H9 (cell line): ENCODE results near the gene NDC1. TPM values are rescaled to one million over a fixed set of nuclear protein-coding genes. Genes with fewer than 3 reads are reported as not detected.

Experiments used
- DNase-seq: peaks from one replicate; pipeline ENCODE4 v3.0.0-alpha.2; 2017
- H2AFZ ChIP-seq: one replicate; pipeline ENCODE4 v1.6.1; 2013; ENCODE audit warnings: mild to moderate bottlenecking, low read length, control low read depth, moderate library complexity
- H2AK5ac ChIP-seq: 2 replicates; pipeline ENCODE4 v1.6.1; 2013; ENCODE audit warnings: low read length, control low read depth, mixed read lengths; ENCODE audit not compliant: insufficient read length
- H2BK120ac ChIP-seq: one replicate; pipeline ENCODE4 v1.6.1; 2013; ENCODE audit warnings: low read depth, mild to moderate bottlenecking, low read length, control low read depth, inconsistent platforms; ENCODE audit not compliant: poor library complexity, severe bottlenecking
- H2BK12ac ChIP-seq: 2 replicates; pipeline ENCODE4 v1.6.1; 2013; ENCODE audit warnings: low read length, control low read depth, mixed read lengths, low read depth; ENCODE audit not compliant: insufficient read length
- H2BK15ac ChIP-seq: 2 replicates; pipeline ENCODE4 v1.6.1; 2013; ENCODE audit warnings: low read depth, low read length, control low read depth
- H2BK20ac ChIP-seq: one replicate; pipeline ENCODE4 v1.6.1; 2013; ENCODE audit warnings: low read depth, mild to moderate bottlenecking, low read length, control low read depth, inconsistent platforms; ENCODE audit not compliant: poor library complexity, severe bottlenecking
- H2BK5ac ChIP-seq: 2 replicates; pipeline ENCODE4 v1.6.1; 2013; ENCODE audit warnings: low read length, control low read depth, mixed read lengths; ENCODE audit not compliant: insufficient read length
- H3K14ac ChIP-seq: 2 replicates; pipeline ENCODE4 v1.6.1; 2013; ENCODE audit warnings: low read length, control low read depth; ENCODE audit not compliant: insufficient read depth
- H3K18ac ChIP-seq: 2 replicates; pipeline ENCODE4 v1.6.1; 2013; ENCODE audit warnings: low read depth, mild to moderate bottlenecking, mixed read lengths, low read length, control low read depth; ENCODE audit not compliant: insufficient read length
- H3K23ac ChIP-seq: 2 replicates; pipeline ENCODE4 v1.6.1; 2013; ENCODE audit warnings: low read length, control low read depth, mixed read lengths, low read depth; ENCODE audit not compliant: insufficient read length
- H3K23me2 ChIP-seq: 2 replicates; pipeline ENCODE4 v1.6.1; 2013; ENCODE audit warnings: low read depth, mild to moderate bottlenecking, mixed read lengths, low read length, control low read depth; ENCODE audit not compliant: insufficient read length, poor library complexity, severe bottlenecking
- H3K27ac ChIP-seq: 2 replicates; pipeline ENCODE4 v1.5.1; 2013; ENCODE audit warnings: low read length, control low read depth, mixed read lengths, low read depth; ENCODE audit not compliant: insufficient read length
- H3K27me3 ChIP-seq: 2 replicates; pipeline ENCODE4 v1.6.1; 2013; ENCODE audit warnings: low read length, control low read depth, inconsistent platforms; ENCODE audit not compliant: insufficient read depth
- H3K4ac ChIP-seq: 2 replicates; pipeline ENCODE4 v1.6.1; 2013; ENCODE audit warnings: low read depth, mild to moderate bottlenecking, control low read depth, inconsistent platforms, low read length, moderate library complexity
- H3K4me1 ChIP-seq: 2 replicates; pipeline ENCODE4 v1.6.1; 2013; ENCODE audit warnings: low read length, control low read depth, inconsistent platforms; ENCODE audit not compliant: insufficient read depth
- H3K4me2 ChIP-seq: 2 replicates; pipeline ENCODE4 v1.6.1; 2013; ENCODE audit warnings: low read length, control low read depth, mixed read lengths; ENCODE audit not compliant: insufficient read length, insufficient read depth
- H3K56ac ChIP-seq: 2 replicates; pipeline ENCODE4 v1.6.1; 2013; ENCODE audit warnings: low read depth, mild to moderate bottlenecking, mixed read lengths, low read length, control low read depth; ENCODE audit not compliant: insufficient read length
- H3K79me1 ChIP-seq: 2 replicates; pipeline ENCODE4 v1.6.1; 2013; ENCODE audit warnings: low read depth, mild to moderate bottlenecking, moderate library complexity, low read length, control low read depth, inconsistent platforms; ENCODE audit not compliant: insufficient read depth, poor library complexity, severe bottlenecking
- H3K79me2 ChIP-seq: 2 replicates; pipeline ENCODE4 v1.6.1; 2013; ENCODE audit warnings: low read length, control low read depth, inconsistent platforms; ENCODE audit not compliant: insufficient read depth
- H3K9ac ChIP-seq: 2 replicates; pipeline ENCODE4 v1.6.1; 2013; ENCODE audit warnings: low read length, control low read depth, mixed read lengths; ENCODE audit not compliant: insufficient read length; ENCODE audit errors: extremely low read depth
- H3K9me3 ChIP-seq: one replicate; pipeline ENCODE4 v1.6.1; 2013; ENCODE audit warnings: low read depth, low read length, inconsistent platforms; ENCODE audit not compliant: control insufficient read depth
- H3T11ph ChIP-seq: one replicate; pipeline ENCODE4 v1.6.1; 2013; ENCODE audit warnings: mild to moderate bottlenecking, low read length, control low read depth, inconsistent platforms
- H4K20me1 ChIP-seq: one replicate; pipeline ENCODE4 v1.6.1; 2013; ENCODE audit not compliant: control insufficient read depth, insufficient read length, insufficient read depth
- H4K5ac ChIP-seq: 2 replicates; pipeline ENCODE4 v1.6.1; 2013; ENCODE audit warnings: low read depth, mild to moderate bottlenecking, mixed read lengths, low read length, control low read depth; ENCODE audit not compliant: insufficient read length
- H4K8ac ChIP-seq: replicated peaks from 2 replicates; pipeline ENCODE4 v1.6.1; 2013; ENCODE audit warnings: low read length, control low read depth, mixed read lengths, low read depth; ENCODE audit not compliant: insufficient read length
- H4K91ac ChIP-seq: 2 replicates; pipeline ENCODE4 v1.6.1; 2013; ENCODE audit warnings: low read depth, mild to moderate bottlenecking, moderate library complexity, mixed read lengths, low read length, control low read depth; ENCODE audit not compliant: insufficient read length
- H3K27ac Mint-ChIP-seq, 3 experiments: 2 replicates in 2 of 3; 3 replicates in 1 of 3; pipeline ENCODE4 v1.8.0; 2020 to 2021; ENCODE audit warnings: mixed read lengths in 3 of 3, mild to moderate bottlenecking in 1 of 3, moderate library complexity in 1 of 3
- H3K27me3 Mint-ChIP-seq: 2 replicates; pipeline ENCODE4 v1.8.0; 2021; ENCODE audit warnings: low read depth, mild to moderate bottlenecking, moderate library complexity, mixed read lengths
- H3K36me3 Mint-ChIP-seq, 3 experiments: 2 replicates in 2 of 3; 3 replicates in 1 of 3; pipeline ENCODE4 v1.8.0; 2020 to 2021; ENCODE audit warnings: low read depth in 3 of 3, mixed read lengths in 3 of 3; ENCODE audit not compliant: insufficient read depth in 1 of 3
- H3K4me1 Mint-ChIP-seq, 2 experiments: 2 replicates each; pipeline ENCODE4 v1.8.0; 2020; ENCODE audit warnings: mixed read lengths in 2 of 2
- H3K4me3 Mint-ChIP-seq, 2 experiments: 2 replicates in 1 of 2; 3 replicates in 1 of 2; pipeline ENCODE4 v1.8.0; 2020 to 2021; ENCODE audit warnings: mild to moderate bottlenecking in 2 of 2, mixed read lengths in 2 of 2, moderate library complexity in 1 of 2
- H3K9me3 Mint-ChIP-seq, 2 experiments: 2 replicates in 1 of 2; 3 replicates in 1 of 2; pipeline ENCODE4 v1.8.0; 2020; ENCODE audit warnings: mild to moderate bottlenecking in 2 of 2, mixed read lengths in 2 of 2, moderate library complexity in 1 of 2
- CTCF ChIP-seq: fragments of 200-600 bp; sonication (generic); conservative IDR thresholded peaks from 3 replicates; pipeline ENCODE4 v1.8.0; 2021; ENCODE audit warnings: antibody characterized with exemption, mild to moderate bottlenecking
- WGBS: extraction: QIAGEN DNeasy Blood & Tissue Kit; methylation state at CpG from one replicate; pipeline ENCODE4 v1.1.7; 2013; ENCODE audit warnings: missing lambda C conversion rate, low lambda C conversion rate, mixed read lengths; ENCODE audit not compliant: insufficient read length; ENCODE audit errors: extremely low coverage; 5-methylcytosine and 5-hydroxymethylcytosine counted together
- total RNA-seq: library from RNA; stranded (reverse); gene quantifications from 2 replicates; pipeline ENCODE4 v1.2.1, GENCODE V29; 2021

NDC1 gene
- total RNA-seq, 1 experiment from 2014 or later = 49.3 TPM

- TF ChIP-seq CTCF = no peak
- peaks cover 47% of the 10 kb centered on the region for H3K27me3 ChIP-seq
- no peak overlapping the region for H3K27ac ChIP-seq
- no peaks in the 10 kb centered on the region for H3K9me3 ChIP-seq
- no peaks in the 10 kb centered on the region for H3K79me2 ChIP-seq
- H3K4me2 ChIP-seq = peak overlapping the region; percentile 57
- Mint-ChIP-seq H3K27me3 (peaks cover 94% of the 10 kb centered on the region), H3K9me3 (peaks cover 4% of the 10 kb centered on the region in 2 experiments; a peak in 3 of 5 replicates), H3K4me1 (peaks cover 9 to 17% of the 10 kb centered on the region in 2 experiments), H3K4me3 (peak overlapping the region; percentile 52 to 73), H3K36me3 (no peaks in the 10 kb centered on the region), H3K27ac (no peak overlapping the region)
- no peaks in the 10 kb centered on the region for H3K79me1 ChIP-seq
- H4K5ac ChIP-seq = no peak overlapping the region
- H2BK20ac ChIP-seq = no peak overlapping the region
- H2BK5ac ChIP-seq = no peak overlapping the region
- no peak overlapping the region for H2BK12ac ChIP-seq
- H4K8ac ChIP-seq = no peak overlapping the region
- no peak overlapping the region for H3T11ph ChIP-seq
- H3K23me2 ChIP-seq = peaks cover 11% of the 10 kb centered on the region
- DNase-seq = no peak
- no peak overlapping the region for H2AFZ ChIP-seq
- no peak overlapping the region for H2AK5ac ChIP-seq
- H3K4me1 ChIP-seq = no peaks in the 10 kb centered on the region
- H3K18ac ChIP-seq = no peak overlapping the region
- H2BK120ac ChIP-seq = no peak overlapping the region
- no peak overlapping the region for H3K4ac ChIP-seq
- H3K9ac ChIP-seq = no peak overlapping the region
- H4K91ac ChIP-seq = no peak overlapping the region
- no peak overlapping the region for H2BK15ac ChIP-seq
- H4K20me1 ChIP-seq = no peaks in the 10 kb centered on the region
- H3K23ac ChIP-seq = no peak overlapping the region
- no peak overlapping the region; the same call in 1 of the 2 replicates for H3K14ac ChIP-seq
- no peak overlapping the region for H3K56ac ChIP-seq
- no CpG with 5 or more reads among the region's 101 CpGs for WGBS
These were observed 99.6 kb downstream of the NDC1 start for GRCh38 chr1:53738205-53739108.
